Measurements from ENCODE around the gene TMEM212.

Gene TMEM212

GRCh38 chr3:171862392-171862791 is 19.2 kb downstream of the TMEM212 start:
- FAIRE-seq: no peak

GRCh38 chr3:171862993-171863521 is 19.9 kb downstream of the TMEM212 start:
- FAIRE-seq: no peak

DNA sequence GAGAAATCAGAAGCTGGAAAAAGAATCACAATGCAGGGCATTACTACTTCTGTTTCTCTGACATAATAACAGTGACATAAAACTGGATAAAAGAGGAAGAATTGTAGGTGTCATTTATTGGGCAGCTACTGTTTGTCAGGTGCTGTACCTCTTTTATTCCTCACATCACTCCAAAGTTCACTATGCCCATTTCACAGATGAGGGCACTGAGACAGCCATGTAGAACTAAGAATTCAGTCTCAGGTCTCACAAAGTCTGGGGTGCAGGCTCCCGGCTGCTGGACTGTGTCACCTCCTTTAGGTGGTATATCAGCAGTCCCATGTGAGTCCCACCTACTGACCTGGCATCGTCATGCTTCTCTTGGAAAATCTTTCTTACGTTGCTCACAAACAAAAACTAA is 20.8 kb downstream of the TMEM212 start:
- no peak for FAIRE-seq

GRCh38 chr3:171865191-171865865 is 22.2 kb downstream of the TMEM212 start:
- FAIRE-seq: no peak

- no peak for FAIRE-seq
These were observed 24.8 kb downstream of the TMEM212 start for GRCh38 chr3:171867981-171868380.

DNA sequence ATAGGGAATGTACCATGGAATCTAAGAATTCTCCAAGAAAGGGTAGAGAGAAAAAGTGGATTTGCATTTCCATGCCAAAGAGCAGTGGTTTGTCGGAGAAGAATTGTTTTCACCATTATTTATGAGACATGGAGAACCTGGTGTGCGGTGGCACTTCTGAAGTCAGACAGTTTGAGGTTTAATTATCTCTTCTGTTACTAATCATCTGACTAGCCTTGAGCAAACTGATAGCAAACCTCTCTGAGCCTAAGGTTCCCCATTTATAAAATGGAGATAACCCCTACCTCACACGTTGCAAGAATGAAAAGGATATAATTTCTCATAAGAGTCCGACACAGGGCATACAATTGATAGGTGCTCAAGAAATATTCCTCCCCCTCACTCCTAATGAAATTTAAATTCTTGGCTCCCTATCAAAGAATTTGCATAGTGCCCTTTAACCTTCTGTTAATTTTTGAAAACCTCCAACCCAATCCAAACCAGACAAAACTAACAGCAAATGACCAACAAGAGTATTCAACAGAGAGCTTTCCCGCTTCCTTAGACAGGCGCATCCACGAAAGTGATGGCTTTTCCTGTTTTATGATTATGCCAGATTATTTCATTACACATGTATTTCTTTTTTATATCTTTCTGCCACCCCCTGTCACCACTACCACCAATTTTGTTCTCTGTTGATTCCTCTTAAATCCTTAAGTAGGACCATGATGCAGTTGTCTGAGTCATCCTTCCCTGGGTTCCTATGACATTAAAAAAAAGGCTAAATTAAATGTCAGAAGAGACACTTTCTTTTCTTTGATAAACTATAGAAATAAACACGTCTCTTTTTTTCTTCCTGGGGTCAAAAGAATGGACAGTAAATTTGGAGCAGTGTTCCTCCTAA is 28.5 kb downstream of the TMEM212 start:
- FAIRE-seq: no peak

- no peak for FAIRE-seq
These were observed 30.4 kb downstream of the TMEM212 start for GRCh38 chr3:171873580-171873979.

DNA sequence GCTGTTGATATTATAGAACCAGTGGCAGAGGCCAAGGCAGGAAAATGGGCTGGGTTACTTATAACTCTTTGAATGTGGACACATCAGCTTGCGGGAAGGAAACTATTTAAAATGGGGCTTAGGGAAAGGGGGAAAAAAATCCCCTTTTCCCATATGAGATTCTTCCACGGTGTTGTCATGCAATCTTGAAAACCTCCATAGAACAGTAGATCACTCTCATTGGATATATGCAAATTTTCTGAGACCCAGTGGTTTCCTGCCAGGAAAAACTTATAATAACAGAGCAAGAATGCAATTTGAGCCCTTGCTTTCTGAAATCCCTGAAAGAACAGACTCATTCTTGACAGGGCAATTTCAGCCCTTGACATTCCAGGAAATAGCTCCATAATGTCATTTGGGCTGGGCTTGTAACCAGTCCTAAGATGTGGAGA is 31.1 kb downstream of the TMEM212 start:
- no peak for FAIRE-seq

DNA sequence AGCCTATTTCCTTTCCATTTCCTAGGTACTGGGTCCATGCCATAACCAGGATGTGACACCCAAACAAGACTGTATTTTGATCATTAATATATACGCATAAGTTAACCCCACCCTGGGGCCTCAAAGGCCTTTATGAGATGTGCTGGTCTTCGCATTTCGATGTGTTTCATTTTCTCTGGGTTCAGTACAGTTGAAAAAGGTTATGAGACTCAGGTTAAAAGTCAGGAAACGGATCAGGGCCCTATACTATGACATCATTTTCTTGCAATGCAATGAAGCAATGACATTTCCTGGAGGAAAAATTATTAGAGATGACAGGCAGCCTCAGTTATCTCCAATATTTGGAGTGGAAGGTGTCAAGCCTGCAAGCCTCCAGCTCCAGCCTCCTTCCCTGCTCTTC is 31.7 kb downstream of the TMEM212 start:
- FAIRE-seq: no peak

GRCh38 chr3:171875923-171876412 is 32.8 kb downstream of the TMEM212 start:
- no peak for FAIRE-seq

DNA sequence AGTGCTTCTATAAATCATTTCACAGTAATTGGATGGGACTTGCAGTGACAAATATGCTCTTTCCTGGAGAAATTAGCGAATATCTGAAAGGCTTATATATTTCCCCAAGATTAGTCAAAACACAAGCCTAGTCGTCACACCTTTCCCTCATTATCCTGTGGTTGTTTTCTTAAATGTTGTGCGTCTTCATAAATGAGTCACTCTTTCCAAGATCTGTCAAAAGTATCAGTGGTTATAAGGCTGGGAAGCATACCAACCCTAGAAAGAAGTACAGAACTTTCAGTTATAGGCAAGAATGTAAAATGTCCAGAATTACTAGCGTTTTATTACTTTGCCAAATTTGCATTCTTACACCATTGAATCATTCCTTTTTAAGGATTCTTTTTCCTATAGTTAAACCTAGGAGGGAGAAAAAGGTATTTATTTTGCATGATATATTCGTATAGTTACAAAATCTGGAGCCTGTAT is 33.6 kb downstream of the TMEM212 start:
- no peak for FAIRE-seq

DNA sequence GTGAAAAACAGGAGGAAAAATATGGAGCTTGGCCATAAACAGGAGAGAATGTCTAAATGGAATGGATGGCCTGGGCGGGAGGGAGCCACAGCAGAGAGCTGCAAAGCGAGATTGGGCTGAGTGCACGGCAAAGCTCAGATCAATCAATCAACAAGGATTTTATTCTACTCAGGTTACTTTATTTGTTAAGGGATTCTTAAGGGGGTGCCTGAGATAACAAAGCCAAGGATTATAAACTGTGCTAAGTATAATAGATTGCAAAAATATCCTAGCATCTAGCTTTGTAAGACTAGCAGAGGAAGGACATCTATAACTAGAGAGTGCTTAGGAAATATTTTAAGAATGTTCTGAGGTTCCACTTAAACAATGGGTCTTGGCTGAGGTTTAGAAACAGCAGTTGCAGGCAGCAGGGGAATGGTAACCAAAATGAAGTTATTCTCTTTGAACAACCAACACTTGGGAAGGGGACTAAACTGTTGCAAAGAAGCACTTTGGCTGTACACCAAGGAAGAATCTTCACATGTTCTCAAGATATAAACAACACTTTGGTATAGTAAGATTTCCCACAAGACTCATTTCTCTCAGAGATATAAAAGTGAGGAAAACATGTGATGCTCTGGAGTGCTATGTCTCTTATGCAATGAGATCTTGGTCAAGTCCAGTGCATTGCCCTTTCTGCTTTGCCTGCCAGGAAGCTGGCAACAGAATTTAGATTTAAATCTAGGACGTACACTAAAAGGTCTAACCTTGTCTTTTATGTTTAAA is 35.5 kb downstream of the TMEM212 start:
- no peak for FAIRE-seq

GRCh38 chr3:171879472-171879871 is 36.3 kb downstream of the TMEM212 start:
- no peak for FAIRE-seq

DNA sequence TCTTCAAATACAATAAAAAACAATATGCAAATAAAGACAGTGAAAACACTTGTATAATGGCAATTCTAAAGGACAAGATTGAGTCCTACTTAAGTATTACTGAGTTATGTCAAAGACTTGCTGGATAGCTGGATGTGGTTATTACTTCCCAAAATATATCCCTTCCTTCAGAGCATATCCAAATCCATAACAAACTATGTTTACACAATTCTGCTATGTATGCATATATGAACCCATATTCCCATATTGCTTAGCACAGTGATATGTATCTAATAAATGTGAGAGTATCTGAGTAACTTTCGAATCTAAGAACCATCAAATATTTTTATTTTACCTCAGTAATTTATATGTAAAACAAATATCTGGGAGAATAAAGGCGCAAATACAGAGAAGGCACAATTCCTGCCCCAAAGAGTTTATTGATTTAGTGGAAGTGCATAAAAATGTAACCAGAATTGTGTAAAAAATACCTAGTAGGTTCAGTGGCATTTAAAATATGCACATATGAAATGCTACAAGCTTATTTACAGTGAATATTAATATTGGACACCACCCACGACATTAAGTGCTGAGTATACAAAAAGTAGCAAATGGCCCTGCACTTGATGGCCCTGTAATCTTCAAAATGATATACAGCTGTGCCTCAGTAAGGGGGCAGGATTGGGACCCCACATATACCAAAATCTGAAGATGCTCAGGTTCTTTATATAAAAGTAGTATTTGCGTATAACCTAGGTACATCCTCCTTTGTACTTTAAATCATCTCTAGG is 37.1 kb downstream of the TMEM212 start:
- no peak for FAIRE-seq

GRCh38 chr3:171881251-171881650 is 38.1 kb downstream of the TMEM212 start:
- no peak for FAIRE-seq

DNA sequence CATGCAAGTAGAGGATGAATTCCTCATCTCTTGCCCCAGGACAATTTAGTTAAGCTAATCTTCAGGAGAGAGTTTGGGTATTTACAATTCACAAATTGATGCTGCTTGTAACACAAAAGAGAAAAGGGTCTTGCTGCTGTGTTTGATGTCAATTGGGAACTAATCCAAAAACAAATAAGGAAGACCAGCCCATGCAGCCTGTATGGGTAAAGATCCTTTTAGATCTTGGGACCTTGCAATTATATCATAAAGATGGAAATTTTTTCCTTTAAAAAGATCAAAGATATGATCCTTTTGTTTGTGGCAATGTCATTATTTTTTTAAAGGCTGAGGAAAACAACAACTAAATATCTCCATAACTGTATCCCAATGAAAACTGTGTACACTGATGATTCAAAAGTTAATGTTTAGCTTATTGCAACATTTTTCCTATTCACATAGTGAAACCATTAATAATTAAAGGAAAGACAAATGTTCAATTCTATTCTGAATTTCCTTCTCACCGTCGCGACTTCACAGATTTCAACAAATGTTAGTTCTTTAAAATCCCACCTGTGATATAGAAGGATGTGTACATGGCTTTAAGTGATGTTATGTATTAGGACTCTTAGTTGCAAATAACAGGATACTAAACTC is 40.2 kb downstream of the TMEM212 start:
- FAIRE-seq: no peak

DNA sequence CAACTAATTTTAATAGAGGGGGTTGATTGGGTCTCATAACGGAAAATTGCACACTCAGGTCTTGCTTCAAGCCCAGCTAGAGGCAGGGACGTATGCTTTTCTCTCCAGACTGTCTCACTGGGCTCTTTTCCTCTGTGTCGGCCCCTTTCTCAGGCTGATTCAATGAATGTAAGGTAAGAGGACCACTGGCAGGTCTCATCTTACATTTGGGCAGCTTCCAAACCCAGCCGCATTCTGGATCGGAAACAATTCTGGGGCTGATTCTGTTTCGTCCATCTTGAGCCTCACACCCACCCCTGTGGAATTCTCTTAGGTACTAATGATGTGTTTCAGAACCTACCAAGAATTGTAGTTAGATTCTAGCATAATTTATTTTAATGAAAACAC is 40.7 kb downstream of the TMEM212 start:
- no peak for FAIRE-seq

- no peak for FAIRE-seq
These were observed 45.3 kb downstream of the TMEM212 start for GRCh38 chr3:171888466-171888865.

DNA sequence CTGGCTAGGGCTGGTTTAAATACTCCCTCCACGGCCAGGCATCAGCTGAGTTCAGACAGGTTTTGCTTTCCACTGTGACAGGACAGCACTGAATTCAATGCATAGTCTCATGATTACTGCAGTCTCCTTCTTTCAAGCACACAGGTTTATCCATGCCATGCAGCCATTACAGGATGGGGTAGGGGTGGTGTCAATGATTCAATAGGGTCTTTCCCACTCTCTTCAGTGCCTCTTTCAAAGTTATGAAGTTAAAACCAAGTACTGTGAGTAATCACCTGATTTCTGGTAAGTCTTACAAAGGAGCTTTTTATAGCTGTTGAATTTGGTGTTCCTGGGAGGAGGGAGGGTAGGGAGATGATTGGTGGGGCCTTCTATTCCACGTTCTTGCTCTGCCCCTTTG is 47.2 kb downstream of the TMEM212 start:
- no peak for FAIRE-seq

DNA sequence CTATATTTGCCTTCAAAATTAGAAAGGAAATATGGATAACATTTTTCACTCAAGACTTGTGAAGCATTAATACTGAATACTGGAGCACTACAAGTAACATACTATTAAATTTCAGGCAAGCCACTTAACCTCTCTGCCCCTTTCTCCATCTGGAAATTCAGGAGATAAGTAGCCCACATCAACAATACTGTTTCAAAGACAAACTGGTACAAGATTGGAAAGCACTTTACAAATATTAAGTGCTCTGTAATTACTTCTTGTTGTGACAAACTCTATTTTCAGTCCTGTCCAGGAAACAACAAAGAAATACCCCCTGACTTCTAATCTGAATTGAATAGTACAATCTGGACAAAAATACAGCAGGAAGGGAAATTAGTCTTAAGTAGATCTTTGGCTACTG is 49.3 kb downstream of the TMEM212 start:
- no peak for FAIRE-seq

GRCh38 chr3:171895291-171895690 is 52.1 kb downstream of the TMEM212 start:
- no peak for FAIRE-seq

DNA sequence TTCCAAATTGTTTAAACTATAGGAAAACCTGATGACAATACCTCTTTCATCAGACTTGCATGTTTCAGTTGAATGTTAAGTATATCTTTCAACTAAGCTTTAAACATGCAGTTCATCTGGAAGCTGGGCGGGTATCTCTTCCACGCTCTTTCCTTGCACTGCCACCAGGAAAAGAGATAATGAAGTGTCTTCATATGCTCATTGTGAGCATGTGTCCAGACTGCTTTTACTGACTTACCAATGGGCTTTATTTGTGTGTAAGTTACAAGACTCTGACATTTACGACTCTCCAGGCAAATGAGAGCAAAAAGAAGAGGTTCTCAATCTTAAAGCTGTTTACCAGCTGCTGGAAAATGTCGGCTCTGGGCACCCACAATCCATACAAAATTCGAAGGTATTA is 52.8 kb downstream of the TMEM212 start:
- FAIRE-seq: no peak

Measured in A204.1 (cell line).